ENCODE measurements around the gene LRBA.

The LRBA gene

DNA sequence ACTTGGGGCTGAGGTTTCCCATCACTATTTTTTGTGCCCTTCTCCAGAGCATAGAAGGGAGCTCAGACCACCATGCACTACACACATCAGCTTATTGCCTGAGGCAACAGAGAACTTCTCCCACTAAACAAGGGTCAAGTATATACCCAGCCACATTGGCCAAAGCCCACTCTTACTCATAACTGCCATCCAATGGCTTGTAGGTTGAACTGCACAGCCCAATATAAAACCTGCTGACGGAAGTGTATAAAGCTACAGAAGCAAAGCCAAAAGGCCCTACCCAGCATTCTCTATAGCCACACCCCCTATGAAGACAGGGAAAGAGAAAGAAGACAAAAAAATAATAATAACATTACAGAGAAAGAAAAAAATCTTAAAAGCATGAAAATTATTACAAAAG lies 139.7 kb downstream of the LRBA start:
- DNase-seq (ENCODE audit: low read depth in 2 of 2), result no peak

DNA sequence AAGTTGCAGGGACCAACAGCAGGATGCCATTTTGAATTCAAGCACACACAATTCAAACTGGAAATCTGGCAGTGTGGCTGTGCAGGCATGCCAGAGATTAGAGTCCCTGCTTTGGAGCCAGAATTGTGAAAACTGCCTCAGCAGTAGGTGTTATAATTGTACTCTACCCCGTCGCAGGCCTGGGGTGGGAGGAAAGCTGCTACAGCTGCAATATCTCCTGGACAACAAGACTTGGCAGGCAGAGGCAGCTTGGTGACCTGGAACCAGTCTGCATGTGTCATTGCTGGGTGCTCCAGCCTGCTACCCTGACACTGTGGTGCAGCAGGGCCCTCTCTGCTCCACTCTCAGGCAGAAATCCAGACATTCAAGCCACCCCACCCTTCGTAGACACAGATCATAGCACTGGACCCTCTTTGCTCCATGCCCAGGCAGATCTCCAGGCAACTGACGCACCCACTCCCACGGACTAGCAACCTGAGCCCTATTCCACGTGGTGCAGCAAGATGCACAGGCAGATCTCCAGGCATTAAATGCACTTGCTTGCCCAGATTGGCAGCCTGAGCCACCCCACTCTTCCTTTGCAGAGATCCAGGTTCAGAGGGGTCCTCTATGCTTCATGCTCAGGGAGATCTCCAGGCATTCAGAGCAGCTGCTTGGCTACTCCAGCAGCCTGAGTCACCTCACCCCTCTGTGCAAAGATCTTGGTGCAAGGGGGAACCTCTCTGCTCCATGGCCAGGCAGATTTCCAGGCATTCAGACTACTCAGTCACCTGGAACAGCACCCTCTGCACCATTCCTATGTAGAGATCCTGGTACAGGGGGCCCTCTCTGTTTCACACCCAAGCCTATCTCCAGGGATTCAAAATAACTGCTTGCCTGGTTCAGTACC lies 140.5 kb downstream of the LRBA start:
- DNase-seq (ENCODE audit: low read depth in 2 of 2), result no peak

DNA sequence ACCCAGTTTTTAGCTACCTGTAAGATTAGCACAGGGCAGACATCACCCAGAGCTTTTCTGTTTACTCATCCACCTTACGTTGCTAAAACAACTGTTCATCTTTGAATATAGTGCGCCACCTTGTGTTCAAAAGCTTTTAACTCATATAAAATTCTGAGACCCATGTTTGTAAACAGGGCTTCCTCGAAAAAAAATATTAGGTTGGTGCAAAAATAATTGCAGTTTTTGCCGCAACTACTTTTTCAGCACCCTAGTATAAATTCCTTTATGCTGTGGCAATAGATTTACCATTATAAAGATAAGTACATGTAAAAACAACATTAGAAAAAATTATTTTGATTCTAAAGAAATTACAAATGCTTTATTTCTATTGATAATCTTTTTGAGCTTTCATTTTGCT lies 147.9 kb downstream of the LRBA start:
- peak in 1 of 2 donors; percentile 44 for DNase-seq (ENCODE audit: low read depth in 2 of 2)

DNA sequence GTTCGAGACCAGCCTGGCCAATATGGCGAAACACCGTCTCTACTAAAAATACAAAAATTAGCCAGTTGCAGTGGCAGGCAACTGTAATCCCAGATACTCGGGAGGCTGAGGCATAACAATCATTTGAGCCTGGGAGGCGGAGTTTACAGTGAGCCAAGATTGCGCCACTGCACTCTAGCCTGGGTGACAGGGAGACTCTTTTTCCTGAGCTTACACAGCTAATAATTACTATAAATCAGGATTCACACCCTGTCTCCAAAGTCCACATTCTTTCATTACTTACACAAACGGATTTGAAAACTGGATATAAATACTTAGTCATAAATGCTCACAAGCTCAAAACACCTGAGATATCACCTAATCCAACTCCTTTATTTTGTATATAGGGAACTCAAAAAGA lies 151.6 kb downstream of the LRBA start:
- DNase-seq (ENCODE audit: low read depth in 2 of 2), result no peak

GRCh38 chr4:150862829-150863228 lies 152.3 kb downstream of the LRBA start:
- DNase-seq (ENCODE audit: low read depth in 2 of 2), result no peak

DNA sequence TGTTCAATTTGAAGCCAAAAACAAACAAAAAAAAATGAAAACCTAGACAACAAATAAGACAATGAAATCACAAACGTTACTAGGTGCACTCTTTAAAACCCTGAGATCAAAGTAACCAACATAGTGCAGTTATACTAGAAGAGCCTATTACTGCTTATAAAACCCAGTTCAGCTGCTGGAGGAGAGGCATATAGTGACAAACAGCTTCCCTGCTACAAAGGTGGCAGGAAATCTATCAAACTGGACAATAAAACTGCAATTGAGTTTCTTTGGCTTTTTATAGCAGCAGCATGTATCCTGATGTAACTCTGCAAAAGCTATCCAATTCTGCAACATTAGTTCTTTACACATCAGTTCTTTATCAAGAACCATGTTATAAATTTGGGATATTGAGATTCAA lies 155.6 kb downstream of the LRBA start:
- no peak for DNase-seq (ENCODE audit: low read depth in 2 of 2)

DNA sequence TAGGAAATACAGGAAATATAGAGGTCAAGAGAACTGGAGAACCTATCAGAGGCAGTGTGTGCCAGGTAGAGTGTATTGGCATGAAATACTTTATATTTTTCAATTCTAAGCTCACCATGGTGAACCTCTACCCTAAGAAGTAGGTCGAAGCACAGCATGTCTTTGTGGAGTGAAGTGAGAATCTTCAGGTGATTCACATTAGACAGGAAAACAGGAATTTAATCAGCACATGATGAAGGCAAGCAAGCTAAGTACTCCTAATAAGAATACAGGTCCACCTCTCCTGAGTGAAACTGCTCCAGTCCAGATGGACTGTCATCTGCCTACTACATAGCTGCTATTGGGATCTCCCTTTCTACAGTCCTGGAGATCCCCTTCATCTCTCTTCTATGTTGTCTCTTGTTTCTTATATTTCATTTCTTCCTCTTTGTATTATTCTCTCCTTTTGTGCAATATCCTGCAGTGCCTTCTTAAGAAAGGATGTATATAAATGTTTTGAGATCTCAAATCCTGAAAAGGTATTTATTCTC lies 159.0 kb downstream of the LRBA start:
- DNase-seq (ENCODE audit: low read depth in 2 of 2), result no peak

DNA sequence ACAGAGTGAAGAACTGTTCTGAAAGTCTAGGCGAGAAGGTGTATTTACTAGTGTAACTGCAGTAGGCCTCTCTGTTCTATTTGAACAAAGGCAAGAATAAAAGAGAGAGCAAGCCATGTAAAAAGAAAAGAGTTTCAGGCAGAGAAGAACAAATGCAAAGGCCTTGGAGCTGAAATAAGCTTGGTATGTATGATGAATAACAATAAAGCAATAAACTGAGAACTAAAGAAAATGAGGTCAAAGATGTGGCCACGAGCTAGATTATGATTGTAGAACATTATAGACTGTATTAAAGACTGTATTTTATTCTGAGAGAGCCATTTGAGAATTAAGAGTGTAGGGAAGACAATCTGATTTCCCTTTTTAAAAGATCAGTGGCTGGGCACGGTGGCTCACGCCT lies 160.5 kb downstream of the LRBA start:
- no peak for DNase-seq (ENCODE audit: low read depth in 2 of 2)

DNA sequence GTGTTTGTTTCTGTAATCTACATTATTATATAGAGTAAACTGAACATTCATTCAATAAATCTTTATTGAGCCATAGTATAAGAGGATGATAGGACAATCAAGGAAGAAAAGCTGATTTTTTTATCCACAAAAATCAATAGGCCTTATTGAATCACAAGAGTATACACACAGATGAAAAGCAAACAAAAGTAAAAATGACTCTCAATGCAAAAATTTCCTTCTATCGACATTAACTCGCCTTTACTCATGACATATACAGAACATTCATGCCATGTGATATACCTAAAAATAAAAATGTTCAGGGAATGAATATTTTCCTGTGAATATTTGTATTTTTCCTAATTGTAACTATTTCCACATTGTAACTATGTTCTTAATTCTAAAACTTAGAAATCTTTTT lies 161.2 kb downstream of the LRBA start:
- no peak for DNase-seq (ENCODE audit: low read depth in 2 of 2)

DNA sequence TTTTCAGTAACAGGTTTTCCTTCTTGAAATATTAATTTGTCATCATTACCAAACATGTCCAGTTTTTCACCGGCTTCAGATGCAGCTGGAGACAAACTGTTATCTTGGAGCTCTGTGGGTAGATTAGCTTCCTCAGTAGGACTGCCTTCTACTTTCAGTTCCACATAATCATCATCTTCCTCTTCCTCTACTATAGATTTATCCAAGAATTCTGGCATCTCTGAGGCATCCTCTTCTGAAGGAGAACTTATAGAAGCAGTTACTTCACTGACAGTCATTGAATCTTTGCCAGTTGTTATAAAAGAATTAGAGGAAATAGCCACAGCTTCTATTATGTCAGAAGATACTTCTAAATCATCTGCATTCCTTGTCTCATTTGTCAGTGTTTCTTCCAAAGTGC lies 162.9 kb downstream of the LRBA start:
- no peak for DNase-seq (ENCODE audit: low read depth in 2 of 2)

GRCh38 chr4:150849016-150849415 lies 166.1 kb downstream of the LRBA start:
- no peak for DNase-seq (ENCODE audit: low read depth in 2 of 2)

- peak; percentile 3 to 7 for DNase-seq (ENCODE audit: low read depth in 2 of 2)
These were observed 186.9 kb downstream of the LRBA start for GRCh38 chr4:150828159-150828558.

- DNase-seq (ENCODE audit: low read depth in 2 of 2), result no peak
These were observed 187.9 kb downstream of the LRBA start for GRCh38 chr4:150827226-150827625.

GRCh38 chr4:150826306-150826705 lies 188.8 kb downstream of the LRBA start:
- DNase-seq (ENCODE audit: low read depth in 2 of 2), result no peak

GRCh38 chr4:150822407-150822806 lies 192.7 kb downstream of the LRBA start:
- no peak for DNase-seq (ENCODE audit: low read depth in 2 of 2)

DNA sequence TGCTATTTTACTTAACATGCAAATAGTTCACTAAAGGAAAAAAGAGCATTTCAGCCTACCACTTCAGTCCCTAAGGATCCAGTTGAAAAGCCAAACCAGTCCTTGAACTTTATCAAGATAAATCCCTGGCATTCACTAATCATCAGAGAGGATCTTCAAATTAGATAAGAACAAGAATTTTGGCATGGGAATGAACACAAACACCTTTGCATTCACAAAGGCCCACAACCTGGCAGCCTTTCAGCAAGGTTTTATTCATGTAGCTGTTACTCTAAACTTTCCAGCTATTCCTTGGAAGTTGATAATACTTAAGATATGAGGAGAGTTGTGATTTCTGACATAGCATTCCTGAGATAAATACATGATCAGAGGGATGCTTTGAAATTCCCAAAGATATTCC lies 193.4 kb downstream of the LRBA start:
- no peak for DNase-seq (ENCODE audit: low read depth in 2 of 2)

- no peak for DNase-seq (ENCODE audit: low read depth in 2 of 2)
These were observed 194.7 kb downstream of the LRBA start for GRCh38 chr4:150820409-150820808.

DNA sequence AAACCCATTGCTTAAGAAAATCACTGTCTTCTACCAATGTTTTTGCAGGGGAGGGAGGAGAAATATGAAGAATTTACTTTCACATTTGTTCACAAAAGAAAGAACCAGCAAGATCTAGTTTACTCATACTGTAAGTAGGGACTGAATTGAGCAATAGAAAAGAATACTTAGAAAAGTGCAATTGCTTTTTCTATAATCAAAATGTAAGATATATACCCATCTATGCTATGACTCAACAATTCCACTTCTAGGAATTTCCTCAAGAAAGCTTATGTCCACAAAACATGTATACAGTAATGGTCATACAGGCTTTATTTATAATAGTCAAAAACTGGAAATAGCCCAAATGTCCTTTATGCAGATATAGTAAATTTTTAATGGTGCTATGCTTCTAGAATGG lies 196.4 kb downstream of the LRBA start:
- DNase-seq (ENCODE audit: low read depth in 2 of 2), result no peak

DNA sequence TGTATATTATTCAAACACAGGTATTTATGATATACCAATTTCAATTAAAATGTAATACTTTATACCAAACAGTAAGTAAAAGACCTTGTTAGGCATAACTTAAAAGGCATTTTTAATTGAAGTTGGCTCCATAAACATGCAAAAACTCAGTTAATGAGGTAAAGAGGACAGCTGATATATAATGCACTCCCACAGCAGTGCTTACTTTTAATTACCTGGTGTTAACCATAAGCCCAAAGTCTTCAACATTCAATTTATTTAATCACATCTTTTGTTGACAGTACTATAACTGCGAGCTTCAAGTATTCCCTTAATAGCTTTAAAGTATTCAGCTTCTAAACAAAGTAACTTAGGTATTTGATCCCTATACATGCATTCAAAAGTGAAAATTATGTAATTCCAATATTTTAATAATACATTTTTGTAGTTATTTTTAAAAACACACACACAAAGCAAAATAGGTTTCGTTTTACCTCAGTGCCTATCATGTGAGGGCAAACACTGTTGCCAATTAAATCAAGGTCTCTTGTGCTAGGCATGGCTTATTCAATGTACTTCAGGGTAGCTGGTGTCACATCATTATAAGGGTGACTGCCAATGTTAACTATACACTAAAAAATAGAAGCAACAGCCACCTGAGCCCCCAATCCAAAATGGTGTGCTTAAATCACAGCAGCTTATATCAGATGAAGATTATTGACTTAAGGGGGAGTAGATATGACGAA lies 197.1 kb downstream of the LRBA start:
- DNase-seq (ENCODE audit: low read depth in 2 of 2), result no peak

GRCh38 chr4:150817017-150817416 lies 198.1 kb downstream of the LRBA start:
- no peak for DNase-seq (ENCODE audit: low read depth in 2 of 2)

DNA sequence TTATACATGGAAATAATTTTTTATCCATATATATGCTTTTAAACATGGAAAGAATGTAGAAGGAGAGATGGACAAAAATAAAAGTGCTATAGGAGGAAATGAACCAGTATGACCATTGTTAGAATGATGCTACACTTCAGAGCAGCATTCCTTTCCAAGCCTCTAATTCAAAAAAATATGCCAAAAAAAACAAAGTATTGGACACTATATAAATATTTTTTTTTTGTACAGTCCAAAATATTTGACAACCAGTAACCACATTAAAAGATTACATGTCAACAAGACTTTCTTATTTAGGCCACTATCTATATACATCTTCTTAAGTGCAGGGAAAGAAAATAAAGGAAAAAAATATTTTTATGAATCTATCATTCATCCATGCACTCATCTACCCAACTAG lies 198.6 kb downstream of the LRBA start:
- DNase-seq (ENCODE audit: low read depth in 2 of 2), result no peak

- no peak for DNase-seq (ENCODE audit: low read depth in 2 of 2)
These were observed 200.2 kb downstream of the LRBA start for GRCh38 chr4:150814873-150815272.
